GM19351 (cell line): ENCODE measurements around the gene TMEM81.

Source experiments
- ATAC-seq: cut with Tn5 transposase; IDR thresholded peaks from one replicate; pipeline ENCODE4 v1.9.1; 2021; ENCODE audit warnings: mild to moderate bottlenecking, moderate library complexity; ENCODE audit not compliant: unreplicated experiment

TMEM81 gene

DNA sequence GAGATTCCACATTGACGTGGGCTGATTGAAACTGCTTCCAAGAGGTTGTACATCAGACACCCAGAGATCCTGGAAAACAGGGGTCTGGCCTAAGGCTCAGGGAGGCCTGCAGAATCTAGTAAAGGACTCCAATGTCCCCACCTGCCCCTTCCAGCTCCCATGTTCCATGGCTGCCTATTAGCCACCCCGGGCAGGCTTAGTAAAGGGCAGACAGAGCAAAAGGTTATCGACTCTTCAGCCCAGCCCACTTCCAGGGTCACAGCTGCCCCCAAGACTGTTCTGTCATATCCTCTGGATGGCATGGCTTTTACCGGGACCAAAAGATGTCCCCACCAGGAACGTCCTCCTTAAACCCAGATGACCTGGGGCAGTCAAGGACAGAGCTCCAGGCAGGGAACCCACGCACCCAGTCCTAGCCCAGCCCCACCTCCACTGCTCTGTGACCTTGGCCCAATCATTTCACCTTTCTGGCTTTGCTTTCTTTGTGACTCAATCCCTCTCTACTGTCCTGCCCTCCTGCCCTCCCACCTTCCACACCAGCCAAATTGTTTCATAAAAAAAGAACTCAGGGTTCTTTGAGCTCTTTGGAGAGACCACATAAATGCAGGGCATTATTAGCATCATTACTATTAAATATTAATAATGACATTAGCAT lies 46.0 kb downstream of the TMEM81 start:
- no peak for ATAC-seq

DNA sequence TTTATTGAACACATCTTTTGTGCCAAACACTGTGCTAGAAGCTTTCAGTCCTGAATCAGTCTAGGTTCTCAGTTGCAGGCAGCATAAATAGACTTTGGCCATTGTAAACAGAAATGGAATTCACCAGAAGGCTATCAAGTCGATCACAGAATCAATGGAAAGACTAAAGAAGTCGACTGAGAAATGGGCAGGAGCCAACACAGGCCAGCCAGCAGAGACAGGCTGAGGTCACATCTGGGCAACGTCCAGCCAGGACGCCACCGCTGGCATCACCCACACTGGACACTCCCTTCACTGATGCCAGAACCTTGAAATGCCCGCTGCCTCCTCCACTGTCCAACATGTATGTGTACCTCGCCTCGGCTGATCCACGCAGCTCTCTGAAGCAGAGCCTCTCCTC lies 46.7 kb downstream of the TMEM81 start:
- no peak for ATAC-seq
